Breast epithelium (tissue), 4 donors: ENCODE results near the gene CAMTA1. TPM values are rescaled to one million over a fixed set of nuclear protein-coding genes. Genes with fewer than 3 reads are reported as not detected.

Experiments
- DNase-seq, 2 donors: peaks; one replicate each; pipeline ENCODE4 v3.0.0-alpha.2; 2019; ENCODE audit warnings: low spot score in 2 of 2
- H3K27ac ChIP-seq, 2 donors: fragments of 200-600 bp; sonication (generic) in 1 of 2; one replicate each; pipeline ENCODE4 v1.5.1; 2016 to 2019; ENCODE audit warnings: mild to moderate bottlenecking in 1 of 2
- H3K27me3 ChIP-seq, 2 donors: fragments of 200-600 bp; sonication (generic) in 1 of 2; one replicate each; pipeline versions ENCODE4 v1.5.1 to v1.6.0; 2017 to 2019; ENCODE audit warnings: control low read depth in 1 of 2, mild to moderate bottlenecking in 1 of 2
- H3K36me3 ChIP-seq: fragments of 200-600 bp; one replicate; pipeline ENCODE4 v1.5.1; 2019
- H3K4me1 ChIP-seq, 2 donors: fragments of 200-600 bp; sonication (generic); one replicate each; pipeline ENCODE4 v1.5.1; 2016 to 2019; ENCODE audit warnings: control low read depth in 1 of 2
- H3K4me3 ChIP-seq, 3 donors: fragments of 200-600 bp; sonication (generic); 1 replicate in 2 of 3; 2 replicates in 1 of 3; pipeline ENCODE4 v1.5.1; 2016 to 2019; ENCODE audit warnings: mild to moderate bottlenecking in 3 of 3, moderate library complexity in 2 of 3
- H3K9me3 ChIP-seq, 2 donors: fragments of 200-600 bp; sonication (generic) in 1 of 2; one replicate each; pipeline ENCODE4 v1.5.1; 2016 to 2019; ENCODE audit warnings: control low read depth in 1 of 2
- CTCF ChIP-seq, 3 donors: fragments of 450-650 bp; IDR thresholded peaks; one replicate each; pipeline ENCODE4 v1.5.1; 2016 to 2017; ENCODE audit warnings: antibody characterized with exemption in 3 of 3, mild to moderate bottlenecking in 3 of 3, moderate library complexity in 3 of 3
- POLR2A ChIP-seq: fragments of 450-650 bp; IDR thresholded peaks from one replicate; pipeline ENCODE4 v1.6.1; 2016; ENCODE audit warnings: antibody characterized with exemption, mild to moderate bottlenecking, moderate library complexity
- POLR2AphosphoS5 ChIP-seq, 3 donors: sonication (generic); formaldehyde crosslinking; IDR thresholded peaks; one replicate each; pipeline ENCODE4 v1.6.1; 2017; ENCODE audit warnings: antibody characterized with exemption in 3 of 3
- intact Hi-C: fragments of 100-400 bp; cut with DNase I; formaldehyde crosslinking; loops from one replicate; pipeline ENCODE4 v1.15.1; 2023; ENCODE audit warnings: low total_unique reads
- total RNA-seq, 3 donors: library from RNA; depleted of rRNA; stranded (reverse); fragments of >200 nt; gene quantifications; one replicate each; pipeline ENCODE4 v1.1.0, GENCODE V29; 2016

The CAMTA1 gene
- total RNA-seq, 3 donors from 2014 or later = 53.4 to 84.0 (median 61.9) TPM

- Histone ChIP-seq H3K4me3 (no peak overlapping the region), H3K27ac (no peak overlapping the region), H3K9me3 (no peaks in the 10 kb centered on the region), H3K4me1 (no peaks in the 10 kb centered on the region), H3K36me3 (no peaks in the 10 kb centered on the region), H3K27me3 (no peaks in the 10 kb centered on the region)
- no peak for DNase-seq
- intact Hi-C loops = no loop called here
- no peak for TF ChIP-seq POLR2AphosphoS5 (IDR thresholded peaks at IDR 0.05)
- no peak for TF ChIP-seq POLR2A
- no peak for TF ChIP-seq CTCF (IDR thresholded peaks at IDR 0.05)
Measured at GRCh38 chr1:7372477-7373120, 587.3 kb downstream of the CAMTA1 start.

DNA sequence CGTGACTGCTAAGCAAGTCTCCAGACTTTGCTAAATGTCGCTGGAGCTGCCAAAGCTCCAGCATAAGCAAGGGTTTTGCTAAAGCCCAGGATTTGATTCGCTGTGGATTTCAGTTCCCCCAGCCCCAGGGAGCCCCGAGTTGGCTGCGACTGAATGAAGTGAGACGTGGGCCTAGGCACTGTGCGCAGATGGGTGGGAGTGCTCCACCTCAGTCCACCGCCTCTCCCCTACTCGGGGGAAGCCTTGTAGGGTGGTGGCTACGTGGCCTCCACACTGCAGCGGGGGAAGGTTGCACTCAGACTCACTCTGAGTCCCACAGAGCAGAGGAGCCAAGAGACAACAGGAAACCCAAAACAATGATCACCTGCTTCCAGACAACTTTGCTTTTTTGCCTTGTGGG is 588.0 kb downstream of the CAMTA1 start:
- intact Hi-C loops = no loop called here
- H3K4me3 ChIP-seq = no peak overlapping the region
- TF ChIP-seq CTCF (IDR thresholded peaks at IDR 0.05) = no peak
- no peak for TF ChIP-seq POLR2A
- no peak for TF ChIP-seq POLR2AphosphoS5 (IDR thresholded peaks at IDR 0.05)
- H3K4me1 ChIP-seq = no peaks in the 10 kb centered on the region
- H3K27me3 ChIP-seq = no peaks in the 10 kb centered on the region
- no peak overlapping the region for H3K27ac ChIP-seq
- H3K9me3 ChIP-seq = no peaks in the 10 kb centered on the region
- no peaks in the 10 kb centered on the region for H3K36me3 ChIP-seq
- DNase-seq = no peak

- Histone ChIP-seq H3K36me3 (no peaks in the 10 kb centered on the region), H3K9me3 (no peaks in the 10 kb centered on the region), H3K27ac (peak overlapping the region in 1 of 2 donors; percentile 38), H3K27me3 (no peaks in the 10 kb centered on the region), H3K4me3 (peak overlapping the region in 1 of 3 donors; percentile 5), H3K4me1 (no peaks in the 10 kb centered on the region)
- DNase-seq = no peak
- intact Hi-C loops = no loop called here
- TF ChIP-seq POLR2AphosphoS5 (IDR thresholded peaks at IDR 0.05) = no peak
- TF ChIP-seq POLR2A = no peak
- no peak for TF ChIP-seq CTCF (IDR thresholded peaks at IDR 0.05)
Measured at GRCh38 chr1:7373876-7374562, 588.8 kb downstream of the CAMTA1 start.

- H3K9me3 ChIP-seq = no peaks in the 10 kb centered on the region
- DNase-seq = no peak
- H3K36me3 ChIP-seq = no peaks in the 10 kb centered on the region
- H3K4me3 ChIP-seq = no peak overlapping the region
- no peak for TF ChIP-seq CTCF (IDR thresholded peaks at IDR 0.05)
- H3K4me1 ChIP-seq = no peaks in the 10 kb centered on the region
- no peak overlapping the region for H3K27ac ChIP-seq
- H3K27me3 ChIP-seq = no peaks in the 10 kb centered on the region
- intact Hi-C loops = no loop called here
Measured at GRCh38 chr1:7374563-7375160, 589.4 kb downstream of the CAMTA1 start.

DNA sequence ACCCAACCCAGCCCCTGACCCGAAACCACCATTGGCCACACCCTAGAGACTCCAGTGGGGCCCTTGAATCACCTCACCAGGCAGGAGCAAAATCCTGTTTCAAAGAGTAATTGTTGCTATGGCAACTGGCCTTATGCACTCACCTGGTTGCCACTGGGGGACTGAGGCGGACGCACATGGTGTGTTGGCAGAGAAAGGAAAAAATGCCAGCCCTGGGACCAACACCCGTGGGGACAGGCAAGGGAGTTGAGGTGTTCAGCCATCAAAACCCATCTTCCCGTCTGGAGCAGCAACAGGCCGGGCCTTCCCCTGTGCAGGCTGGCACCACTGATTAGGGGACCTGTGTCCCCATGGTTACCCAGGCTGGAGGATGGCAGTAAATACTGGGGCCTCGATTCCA is 590.1 kb downstream of the CAMTA1 start:
- peak in 1 of 2 donors; percentile 13 for DNase-seq
- no peaks in the 10 kb centered on the region for H3K36me3 ChIP-seq
- no peak overlapping the region for H3K4me3 ChIP-seq
- no peak overlapping the region for H3K27ac ChIP-seq
- intact Hi-C loops = no loop called here
- no peaks in the 10 kb centered on the region for H3K9me3 ChIP-seq
- TF ChIP-seq POLR2A = no peak
- no peak for TF ChIP-seq CTCF (IDR thresholded peaks at IDR 0.05)
- TF ChIP-seq POLR2AphosphoS5 (IDR thresholded peaks at IDR 0.05) = no peak
- no peaks in the 10 kb centered on the region for H3K4me1 ChIP-seq
- no peaks in the 10 kb centered on the region for H3K27me3 ChIP-seq
